HEK293 (cell line): ENCODE results near the gene SIX3.

Experiments
- CTCF ChIA-PET: fragments of 350-600 bp; formaldehyde crosslinking; extraction: SDS; loops from one replicate; lab custom pipeline; 2021; ENCODE audit warnings: antibody characterized with exemption; lab: Yijun Ruan, JAX
- POLR2A ChIA-PET: fragments of 300-600 bp; formaldehyde crosslinking; extraction: SDS; loops from one replicate; lab custom pipeline; 2020; ENCODE audit warnings: antibody characterized with exemption, inconsistent platforms; lab: Yijun Ruan, JAX
- H3K27ac ChIP-seq: fragments of 200-500 bp; sonication (Bioruptor generic); 2 replicates; pipeline ENCODE4 v1.5.1; 2014; ENCODE audit warnings: low read depth, low read length, control low read depth, inconsistent platforms; ENCODE audit errors: extremely low read depth
- H3K36me3 ChIP-seq, 2 experiments: fragments of 200-500 bp in 1 of 2; sonication (Bioruptor generic) in 1 of 2; 1 replicate in 1 of 2; 2 replicates in 1 of 2; pipeline ENCODE4 v1.5.1; 2014 to 2017; ENCODE audit warnings: inconsistent platforms in 2 of 2, low read length in 2 of 2; ENCODE audit not compliant: control insufficient read depth in 2 of 2, insufficient read depth in 1 of 2
- H3K4me1 ChIP-seq: fragments of 200-500 bp; sonication (Bioruptor generic); 2 replicates; pipeline ENCODE4 v1.5.1; 2014; ENCODE audit warnings: mild to moderate bottlenecking, low read length, inconsistent platforms; ENCODE audit not compliant: control insufficient read depth, insufficient read depth
- H3K4me3 ChIP-seq: 2 replicates; pipeline ENCODE4 v1.5.1; 2011; ENCODE audit warnings: low read depth, mild to moderate bottlenecking, control low read depth, low read length, moderate library complexity
- H3K9me3 ChIP-seq: fragments of 200-500 bp; sonication (Bioruptor generic); 2 replicates; pipeline ENCODE4 v1.5.1; 2014; ENCODE audit warnings: low read depth, low read length, inconsistent platforms; ENCODE audit not compliant: control insufficient read depth, insufficient read depth
- SALL2 ChIP-seq: fragments of 450-650 bp; formaldehyde crosslinking; IDR thresholded peaks from 2 replicates; pipeline ENCODE4 v1.5.0; 2017; ENCODE audit warnings: missing biosample characterization, mild to moderate bottlenecking, missing genetic modification characterization, borderline replicate concordance
- SETDB1 ChIP-seq: IDR thresholded peaks from one replicate; pipeline ENCODE4 v1.6.1; 2017; ENCODE audit warnings: mild to moderate bottlenecking, low read length, moderate library complexity, mixed read lengths; ENCODE audit not compliant: insufficient read length
- SP3 ChIP-seq: fragments of 450-650 bp; formaldehyde crosslinking; IDR thresholded peaks from 2 replicates; pipeline ENCODE4 v1.5.1; 2016; ENCODE audit warnings: missing biosample characterization, missing genetic modification characterization
- TSHZ1 ChIP-seq: fragments of 450-650 bp; formaldehyde crosslinking; IDR thresholded peaks from 2 replicates; pipeline ENCODE4 v1.5.1; 2016; ENCODE audit warnings: missing biosample characterization, missing genetic modification characterization, borderline replicate concordance
- ZFP69B ChIP-seq: fragments of 450-650 bp; formaldehyde crosslinking; IDR thresholded peaks from 2 replicates; pipeline ENCODE4 v1.5.1; 2016; ENCODE audit warnings: missing biosample characterization, missing genetic modification characterization
- ZNF148 ChIP-seq: fragments of 450-650 bp; formaldehyde crosslinking; IDR thresholded peaks from 2 replicates; pipeline ENCODE4 v1.5.0; 2017; ENCODE audit warnings: missing biosample characterization, missing genetic modification characterization, borderline replicate concordance
- ZNF184 ChIP-seq: fragments of 450-650 bp; IDR thresholded peaks from 2 replicates; pipeline ENCODE4 v1.5.1; 2018; ENCODE audit warnings: missing biosample characterization, mild to moderate bottlenecking, missing genetic modification characterization
- ZNF341 ChIP-seq: fragments of 450-650 bp; formaldehyde crosslinking; IDR thresholded peaks from 2 replicates; pipeline ENCODE4; 2016; ENCODE audit warnings: low read depth, missing biosample characterization, missing genetic modification characterization
- ZNF521 ChIP-seq: fragments of 450-650 bp; formaldehyde crosslinking; IDR thresholded peaks from 2 replicates; pipeline ENCODE4 v1.5.1; 2017; ENCODE audit warnings: missing biosample characterization, mild to moderate bottlenecking, missing genetic modification characterization
- ZNF529 ChIP-seq: fragments of 450-650 bp; formaldehyde crosslinking; IDR thresholded peaks from 2 replicates; pipeline ENCODE4 v1.5.1; 2017; ENCODE audit warnings: missing genetic modification characterization, missing biosample characterization; ENCODE audit not compliant: insufficient replicate concordance
- ZNF610 ChIP-seq: fragments of 450-650 bp; formaldehyde crosslinking; IDR thresholded peaks from 2 replicates; pipeline ENCODE4 v1.5.1; 2016; ENCODE audit warnings: missing biosample characterization, missing genetic modification characterization, borderline replicate concordance
- ZNF701 ChIP-seq: fragments of 450-650 bp; formaldehyde crosslinking; IDR thresholded peaks from 2 replicates; pipeline ENCODE4 v1.5.1; 2016; ENCODE audit warnings: missing biosample characterization, missing genetic modification characterization
- ZNF76 ChIP-seq: fragments of 450-650 bp; formaldehyde crosslinking; IDR thresholded peaks from 2 replicates; pipeline ENCODE4; 2016; ENCODE audit warnings: low read depth, missing biosample characterization, missing genetic modification characterization, borderline replicate concordance
- ZNF837 ChIP-seq: fragments of 450-650 bp; formaldehyde crosslinking; IDR thresholded peaks from 2 replicates; pipeline ENCODE4 v1.5.1; 2016; ENCODE audit warnings: missing biosample characterization, missing genetic modification characterization

Gene SIX3

GRCh38 chr2:44969936-44970335 is 28.4 kb downstream of the SIX3 start:
- POLR2A ChIA-PET, result interaction anchor here (1.1 kb wide), 1 partner anchor 608 kb away, joined by 3 read pairs; the partner anchor contains the start of gene CAMKMT
- no peaks in the 10 kb centered on the region for H3K36me3 ChIP-seq
- H3K4me1 ChIP-seq, result no peaks in the 10 kb centered on the region
- H3K9me3 ChIP-seq, result no peaks in the 10 kb centered on the region
- no peak overlapping the region for H3K4me3 ChIP-seq
- TF ChIP-seq ZNF184 (tag by site-specific recombination), result no peak
- TF ChIP-seq ZNF837 (tag by site-specific recombination), result no peak
- no peak for TF ChIP-seq ZNF521 (tag by site-specific recombination)
- no peak for TF ChIP-seq SETDB1
- CTCF ChIA-PET, result interaction anchor here (0.6 to 2.4 kb wide), 6 partner anchors 12 to 1093 kb away, joined by 3 to 10 read pairs (median 8); no protein-coding TSS in a partner anchor
- H3K27ac ChIP-seq, result no peak overlapping the region

- ChIA-PET POLR2A (interaction anchor here (1.1 kb wide), 1 partner anchor 609 kb away, joined by 3 read pairs; the partner anchor contains the start of gene CAMKMT), CTCF (interaction anchor here (0.6 to 2.1 kb wide), 5 partner anchors 11 to 492 kb away, joined by 3 to 9 read pairs (median 3); no protein-coding TSS in a partner anchor)
- TF ChIP-seq ZNF341 (tag by site-specific recombination), result no peak
- TF ChIP-seq ZNF529 (tag by site-specific recombination), result no peak
- no peak for TF ChIP-seq ZNF701
- TF ChIP-seq ZNF148 (tag by site-specific recombination), result no peak
- no peak for TF ChIP-seq TSHZ1 (tag by site-specific recombination)
- no peak for TF ChIP-seq ZNF610
- no peak for TF ChIP-seq SALL2
- no peak for TF ChIP-seq ZFP69B (tag by site-specific recombination)
- TF ChIP-seq ZNF76 (tag by site-specific recombination), result no peak
- no peak for TF ChIP-seq SP3 (tag by site-specific recombination)
- no peak overlapping the region for H3K4me3 ChIP-seq
- no peak overlapping the region for H3K27ac ChIP-seq
- no peaks in the 10 kb centered on the region for H3K36me3 ChIP-seq
- H3K9me3 ChIP-seq, result no peaks in the 10 kb centered on the region
- no peaks in the 10 kb centered on the region for H3K4me1 ChIP-seq
Observed at GRCh38 chr2:44970846-44971450, 29.4 kb downstream of the SIX3 start.
